GM12891 (cell line): ENCODE results near the gene CRTC2.
A peak's percentile ranks its signal among the peaks of the same experiment; 100 is the strongest.
"Not testable (repeated sequence)": the region's sequence is repeated elsewhere in the genome, so short reads cannot be mapped to it uniquely, and the experiment has no call there.

ENCODE experiments used
- DNase-seq: peaks from one replicate; pipeline ENCODE4 v3.0.0; 2011; ENCODE audit warnings: low spot score; ENCODE audit not compliant: insufficient read length
- FAIRE-seq: peaks from 2 replicates; lab custom pipeline; 2011; peaks lifted over from hg19 to GRCh38; lab: Jason Lieb, UNC
- PAX5 ChIP-seq: IDR thresholded peaks from 2 replicates; pipeline ENCODE4 v1.6.1; 2011; ENCODE audit warnings: low read length, moderate library complexity, mild to moderate bottlenecking; ENCODE audit not compliant: insufficient read depth, severe bottlenecking
- POLR2A ChIP-seq: IDR thresholded peaks from 2 replicates; pipeline ENCODE4 v1.6.1; 2011; ENCODE audit warnings: low read depth, low read length, control low read depth
- POLR2AphosphoS5 ChIP-seq: IDR thresholded peaks from 2 replicates; pipeline ENCODE4 v1.6.1; 2011; ENCODE audit warnings: low read depth, low read length, control low read depth
- POU2F2 ChIP-seq: IDR thresholded peaks from 2 replicates; pipeline ENCODE4 v1.6.1; 2011; ENCODE audit warnings: low read depth, mild to moderate bottlenecking, control low read depth, low read length, moderate library complexity
- SPI1 ChIP-seq: IDR thresholded peaks from 2 replicates; pipeline ENCODE4 v1.6.1; 2011; ENCODE audit warnings: low read depth, low read length, control low read depth
- TAF1 ChIP-seq: IDR thresholded peaks from 2 replicates; pipeline ENCODE4 v1.6.1; 2011; ENCODE audit warnings: low read depth, low read length, control low read depth

CRTC2 gene

DNA sequence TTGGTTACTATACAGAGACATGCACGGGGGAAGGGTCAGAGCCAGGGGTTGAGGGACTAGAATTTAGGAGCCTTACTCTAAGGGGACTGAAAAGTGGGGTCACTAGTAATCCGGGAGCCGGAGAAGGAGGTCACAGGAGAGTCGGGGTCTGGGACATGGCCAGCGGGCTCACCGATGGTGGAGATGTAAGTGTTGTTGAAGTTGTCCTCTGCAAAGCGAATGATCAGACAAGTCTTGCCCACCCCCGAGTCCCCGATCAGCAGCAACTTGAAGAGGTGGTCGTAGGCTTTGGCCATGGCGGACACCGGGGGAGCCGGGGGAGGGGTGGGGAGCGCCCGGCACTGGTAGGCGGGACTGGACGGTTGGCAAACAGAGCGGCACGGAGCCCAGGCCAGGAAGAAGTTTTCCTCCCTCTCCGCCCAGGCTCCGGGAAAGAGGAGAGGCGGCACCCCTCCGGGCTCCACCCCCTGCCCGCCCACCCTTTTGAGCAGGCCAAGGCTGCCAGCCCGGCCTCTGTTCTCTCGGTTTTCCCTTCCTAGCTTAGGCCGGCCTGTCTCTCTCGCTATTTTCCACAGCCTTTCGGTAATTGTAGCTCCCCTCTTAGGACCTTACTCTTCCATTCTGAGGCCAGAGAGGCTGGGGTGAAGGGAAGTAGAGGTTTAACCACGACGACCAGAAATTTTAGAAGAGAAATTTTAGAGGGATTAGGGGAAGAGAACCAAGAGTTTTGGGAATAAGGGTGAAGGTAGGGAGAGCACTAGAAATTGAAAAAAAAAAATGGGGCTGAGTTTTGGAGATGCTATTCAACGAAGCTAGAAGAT, 27.7 kb upstream of the CRTC2 start, which contains the start of gene RAB13:
Gene RAB13, minus strand, starts transcription at position 399 of the 821 bp plus-strand sequence. Its CDS starts 103 bp downstream, at position 296.
- FAIRE-seq (no peak), DNase-seq (no peak)
- TF ChIP-seq SPI1 (no peak), TAF1 (no peak), POLR2A (no peak), POLR2AphosphoS5 (no peak), POU2F2 (no peak), PAX5 (no peak)

DNA sequence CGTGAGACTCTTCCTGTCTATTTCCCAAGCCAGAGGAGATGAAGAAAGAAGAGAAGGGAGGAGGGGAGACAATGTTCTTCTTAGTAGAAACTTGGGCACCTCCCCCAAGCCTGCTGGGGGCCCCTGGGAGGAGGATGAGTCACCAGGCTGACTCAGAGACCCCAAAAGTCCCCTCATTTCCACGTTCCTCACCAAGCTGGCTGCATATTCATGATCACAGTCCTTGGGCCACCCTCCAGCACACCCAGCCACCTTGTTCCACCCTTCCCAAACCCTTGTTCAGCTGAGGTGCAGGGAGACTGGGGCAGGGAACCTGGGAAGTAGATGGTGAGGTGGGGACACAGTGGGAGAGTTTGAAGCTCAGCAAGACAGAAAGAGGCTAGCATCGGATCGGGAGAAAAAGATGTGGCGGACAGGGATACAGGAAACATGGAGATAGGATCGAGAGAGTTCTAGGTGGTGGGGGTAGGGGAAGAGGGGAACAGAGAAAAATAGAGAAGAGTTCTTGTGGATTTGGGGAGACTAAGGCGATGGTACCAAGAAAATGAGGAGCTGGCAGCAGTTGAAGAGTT, 27.0 kb upstream of the CRTC2 start:
- DNase-seq (no peak), FAIRE-seq (no peak)
- TF ChIP-seq PAX5 (no peak), SPI1 (no peak), POU2F2 (peak; percentile 89), POLR2A (peak; percentile 55), POLR2AphosphoS5 (peak; percentile 58; the same call in 1 of the 2 replicates), TAF1 (no peak)

DNA sequence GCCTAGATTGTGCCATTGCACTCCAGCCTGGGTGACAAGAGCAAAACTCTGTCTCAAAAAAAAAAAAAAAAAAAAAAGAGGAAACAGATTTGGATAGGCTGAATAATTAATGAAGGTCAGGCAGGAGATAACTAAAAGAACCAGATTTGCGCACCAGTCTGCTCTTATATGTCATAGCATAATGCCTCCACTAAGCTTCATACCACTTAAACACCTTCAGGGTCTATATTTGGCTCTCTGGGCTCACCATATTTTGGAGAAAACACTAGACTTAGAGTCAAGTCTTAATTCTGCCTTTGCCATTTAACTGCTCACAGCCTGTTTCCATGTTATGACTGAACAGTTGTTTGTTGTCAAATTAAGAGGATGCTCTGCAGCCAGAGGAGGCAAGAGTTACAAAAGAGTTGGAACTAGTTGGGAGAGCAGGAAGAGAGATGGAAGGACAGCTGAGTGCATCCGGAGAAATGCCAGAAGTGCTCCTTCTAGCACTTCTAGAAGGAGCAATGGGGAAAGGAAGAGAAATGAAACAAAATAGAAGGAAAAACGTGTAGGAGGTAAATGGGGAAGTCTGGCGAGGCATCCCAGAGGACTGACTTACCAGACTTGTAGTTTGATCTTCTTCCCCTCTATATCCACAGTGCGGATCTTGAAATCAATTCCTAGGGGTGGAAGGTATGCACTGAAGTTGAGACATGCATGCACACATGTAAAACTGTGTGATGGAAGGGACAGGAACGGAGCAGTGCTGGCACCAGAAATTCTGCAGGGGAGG, 25.9 kb upstream of the CRTC2 start:
- no peak for FAIRE-seq
- TF ChIP-seq POLR2A (no peak), POU2F2 (no peak), PAX5 (no peak), POLR2AphosphoS5 (no peak), SPI1 (no peak), TAF1 (no peak)
- no peak for DNase-seq

DNA sequence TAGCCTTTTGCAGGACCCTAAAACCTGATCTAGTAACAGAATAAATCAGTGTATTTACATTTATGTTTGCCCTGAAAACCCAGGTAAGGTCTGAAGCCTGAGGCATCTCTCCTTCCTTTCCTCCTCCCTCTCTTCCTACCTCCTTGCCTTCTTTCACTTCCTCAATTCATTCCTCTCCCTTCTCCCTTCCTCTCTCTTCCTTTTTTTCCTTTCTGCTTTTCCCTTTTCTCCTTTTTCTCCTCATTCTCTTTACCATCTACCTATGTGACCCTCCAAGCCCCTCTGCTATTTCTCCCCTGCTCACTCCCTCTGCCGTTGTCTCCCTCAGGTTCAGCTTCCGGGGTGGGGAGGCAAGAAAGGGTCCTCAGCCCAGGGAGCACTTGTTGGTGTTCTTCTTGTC, 23.3 kb upstream of the CRTC2 start:
- not testable (repeated sequence) for FAIRE-seq

DNA sequence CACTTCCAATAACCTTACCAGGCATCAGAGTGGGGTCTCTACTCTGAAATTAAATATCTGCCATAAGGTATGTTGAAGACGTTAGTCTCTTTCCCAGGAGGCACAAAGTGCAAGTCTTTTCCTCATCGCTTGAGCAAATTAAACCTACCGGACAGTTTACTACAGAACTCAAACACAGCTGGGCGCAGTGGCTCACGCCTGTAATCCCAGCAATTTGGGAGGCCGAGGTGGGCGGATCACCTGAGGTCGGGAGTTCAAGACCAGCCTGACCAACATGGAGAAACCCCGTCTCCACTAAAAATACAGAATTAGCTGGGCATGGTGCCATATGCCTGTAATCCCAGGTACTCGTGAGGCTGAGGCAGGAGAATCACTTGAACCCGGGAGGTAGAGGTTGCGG, 20.7 kb upstream of the CRTC2 start:
- FAIRE-seq, DNase-seq: not testable (repeated sequence)

More for the DNA sequence above, 23.3 kb upstream of the CRTC2 start:
- DNase-seq, result not testable (repeated sequence)

DNA sequence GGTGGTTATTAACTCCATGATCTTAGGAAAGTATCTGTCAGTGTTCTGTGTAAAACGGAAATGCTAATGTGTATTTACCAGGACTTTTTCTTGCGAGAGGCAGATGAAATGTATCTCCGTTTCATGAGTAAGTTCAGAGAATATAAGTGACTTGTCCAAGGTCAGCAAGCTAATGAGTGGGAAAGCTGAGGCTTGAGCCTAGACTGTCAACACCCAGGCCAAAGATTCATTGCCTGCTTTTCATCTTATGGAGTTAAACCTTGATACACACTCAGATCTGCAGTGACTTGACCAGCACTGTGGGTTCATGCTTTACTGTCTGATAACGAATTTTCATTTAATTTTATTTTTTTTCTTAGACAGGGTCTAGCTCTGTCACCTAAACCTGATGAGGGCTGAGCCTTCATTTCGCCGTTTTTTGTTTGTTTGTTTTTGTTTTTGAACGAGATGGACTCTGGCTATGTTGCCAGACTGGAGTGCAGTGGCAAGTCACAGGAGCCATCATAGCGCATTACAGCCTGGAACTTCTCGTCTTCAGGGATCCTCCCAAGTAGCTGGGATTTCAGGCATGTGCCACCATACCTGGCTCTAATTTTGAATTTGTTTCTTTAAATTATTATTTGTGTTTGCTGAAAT, 20.0 kb upstream of the CRTC2 start:
- no peak for FAIRE-seq
- no peak for DNase-seq
- TF ChIP-seq PAX5 (no peak), TAF1 (no peak), POLR2A (no peak), SPI1 (no peak), POLR2AphosphoS5 (no peak), POU2F2 (no peak)

DNA sequence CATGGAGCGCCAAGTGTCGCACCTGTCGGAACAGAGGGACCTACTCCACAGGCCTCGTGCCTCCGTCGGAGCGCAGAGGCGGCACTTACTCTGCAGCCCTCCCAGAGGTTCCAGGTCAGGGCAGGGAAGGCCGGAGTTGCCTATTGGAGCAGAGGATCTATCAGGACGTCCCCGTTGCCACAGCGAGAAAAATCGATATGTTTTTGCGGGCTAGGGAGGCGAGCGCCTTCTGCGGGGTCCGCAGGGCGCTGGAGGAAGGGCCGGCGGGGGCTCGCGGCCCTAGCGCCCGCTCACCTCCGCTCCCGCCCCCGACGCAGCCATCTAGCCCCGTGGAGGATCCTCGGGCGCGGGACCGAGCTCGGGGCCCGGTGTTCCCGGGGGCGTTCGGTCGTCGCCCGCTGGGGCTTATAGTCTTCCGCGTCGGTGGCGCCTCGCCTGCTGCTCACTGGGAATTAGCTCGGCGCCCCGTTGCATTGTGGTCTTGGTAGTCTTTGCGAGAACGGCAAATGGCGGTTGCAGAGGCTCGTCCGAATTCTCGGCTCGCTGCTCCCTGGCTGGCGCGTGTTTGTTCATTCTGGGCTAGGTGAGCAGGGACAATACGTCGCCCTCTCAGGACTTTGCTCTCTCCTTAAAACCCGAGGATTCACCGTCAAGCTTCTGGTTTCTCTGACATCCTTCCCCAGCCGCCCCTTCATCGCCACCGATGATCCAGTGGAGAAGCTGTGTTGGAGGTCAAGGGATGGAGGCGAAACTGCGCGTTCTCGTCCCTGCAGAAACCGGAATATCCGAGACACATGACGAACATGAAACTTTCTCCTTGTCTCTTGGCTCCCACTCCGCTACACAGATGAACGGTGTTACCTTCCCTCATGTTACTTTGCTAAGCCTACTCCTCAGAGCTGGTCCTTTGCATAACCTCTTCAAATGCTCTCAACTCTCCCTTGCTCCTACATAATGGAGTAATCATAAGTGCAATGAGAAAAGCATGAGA, 19.1 kb upstream of the CRTC2 start, which contains the start of gene JTB:
Gene JTB, minus strand, starts transcription at position 425 of the 991 bp plus-strand sequence. Its CDS starts 422 bp downstream, at position 3.
- FAIRE-seq (peak; percentile 90), DNase-seq (peak; percentile 88)
- TF ChIP-seq POU2F2 (peak; percentile 10; the same call in 1 of the 2 replicates), PAX5 (no peak), POLR2A (peak; percentile 75; the same call in 1 of the 2 replicates), POLR2AphosphoS5 (peak; percentile 85), TAF1 (peak; percentile 83)

DNA sequence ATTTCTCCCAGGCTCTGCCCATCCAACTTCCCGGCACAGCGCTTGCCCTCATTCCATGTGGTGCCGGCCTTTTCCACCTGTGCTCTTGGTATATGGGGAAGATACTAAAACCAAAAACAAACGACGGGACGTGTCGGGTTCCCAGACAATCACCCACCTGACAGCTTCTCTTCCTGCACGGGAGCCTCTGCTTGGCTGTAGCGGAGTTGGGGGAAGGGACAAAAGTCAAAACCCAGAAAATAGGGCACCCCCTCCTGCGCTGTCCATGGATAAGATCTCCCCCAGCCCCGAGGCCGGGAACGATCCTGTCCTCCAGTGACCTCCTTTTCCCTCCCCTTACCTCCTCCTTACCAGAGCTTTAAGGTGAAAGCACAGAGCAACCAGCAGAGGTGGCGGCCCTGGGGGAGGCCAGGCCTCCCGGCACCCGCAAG, 18.4 kb upstream of the CRTC2 start:
- FAIRE-seq, result no peak
- DNase-seq, result no peak
- TF ChIP-seq PAX5, result no peak
- TF ChIP-seq TAF1, result no peak

DNA sequence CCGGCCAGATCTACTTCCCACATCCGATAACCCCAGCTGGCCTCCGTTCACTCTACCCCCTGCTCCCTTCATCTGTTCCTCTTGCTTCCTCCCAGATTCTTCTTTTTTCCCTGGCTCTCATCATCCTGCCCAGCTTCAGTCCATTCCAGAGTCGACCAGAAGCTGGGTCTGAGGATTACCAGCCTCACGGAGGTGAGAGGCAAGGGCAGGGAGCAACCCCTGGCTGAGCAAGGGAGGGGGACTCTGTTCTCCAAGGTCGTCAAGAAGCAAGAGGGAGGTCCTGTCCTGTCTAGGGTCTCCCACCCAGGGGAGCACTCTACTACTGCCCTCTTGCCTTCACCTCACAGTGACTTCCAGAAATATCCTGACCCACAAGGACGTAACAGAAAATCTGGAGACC, 15.1 kb upstream of the CRTC2 start:
- FAIRE-seq, result no peak
- TF ChIP-seq POLR2A (peak; percentile 45; the same call in 1 of the 2 replicates), POLR2AphosphoS5 (peak; percentile 48; the same call in 1 of the 2 replicates), TAF1 (no peak)
- no peak for DNase-seq
